Measurements from ENCODE around the gene LIF. TPM values are rescaled to one million over a fixed set of nuclear protein-coding genes. Genes with fewer than 3 reads are reported as not detected.

The LIF gene
- not detected for total RNA-seq

GRCh38 chr22:30245985-30246813, at the start of gene LIF:
Gene LIF, minus strand, starts transcription at chr22:30246759. Its CDS starts 64 bp downstream, at chr22:30246695.

GRCh38 chr22:30289141-30289979, 42.8 kb upstream of the LIF start, which contains the start of gene CASTOR1:
Gene CASTOR1, minus strand, starts transcription at chr22:30289505. Its CDS starts 8 bp downstream, at chr22:30289497.

GRCh38 chr22:30266445-30267381, 20.2 kb upstream of the LIF start, which contains the start of gene OSM:
Gene OSM, minus strand, starts transcription at chr22:30266851. Its CDS starts 52 bp downstream, at chr22:30266799.

Other genes starting within 250 kb of the LIF start
- 1.8 TPM for gene HORMAD2, start 166.3 kb downstream of the LIF start, total RNA-seq
- gene OSM, start 20.1 kb upstream of the LIF start, total RNA-seq: 0.23 TPM
- 2.5 TPM for gene CASTOR1, start 42.7 kb upstream of the LIF start, total RNA-seq
- 11.1 TPM for gene TBC1D10A, start 80.2 kb upstream of the LIF start, total RNA-seq
- gene SF3A1, start 110.1 kb upstream of the LIF start, total RNA-seq: 21.9 TPM
- gene CCDC157, start 110.2 kb upstream of the LIF start, total RNA-seq: 9.9 TPM
- 20.3 TPM for gene RNF215, start 140.7 kb upstream of the LIF start, total RNA-seq
- gene SEC14L2, start 150.3 kb upstream of the LIF start, total RNA-seq: 12.9 TPM
- gene MTFP1, start 179.0 kb upstream of the LIF start, total RNA-seq: 3.5 TPM
- gene SEC14L3, start 225.3 kb upstream of the LIF start, total RNA-seq: not detected

Data from diencephalon (tissue), 1 donor.